Measurements from ENCODE around the gene CYTH1. TPM values are rescaled to one million over a fixed set of nuclear protein-coding genes. Genes with fewer than 3 reads are reported as not detected.

Gene CYTH1
- total RNA-seq, 1 experiment from 2014 or later = 40.3 TPM

DNA sequence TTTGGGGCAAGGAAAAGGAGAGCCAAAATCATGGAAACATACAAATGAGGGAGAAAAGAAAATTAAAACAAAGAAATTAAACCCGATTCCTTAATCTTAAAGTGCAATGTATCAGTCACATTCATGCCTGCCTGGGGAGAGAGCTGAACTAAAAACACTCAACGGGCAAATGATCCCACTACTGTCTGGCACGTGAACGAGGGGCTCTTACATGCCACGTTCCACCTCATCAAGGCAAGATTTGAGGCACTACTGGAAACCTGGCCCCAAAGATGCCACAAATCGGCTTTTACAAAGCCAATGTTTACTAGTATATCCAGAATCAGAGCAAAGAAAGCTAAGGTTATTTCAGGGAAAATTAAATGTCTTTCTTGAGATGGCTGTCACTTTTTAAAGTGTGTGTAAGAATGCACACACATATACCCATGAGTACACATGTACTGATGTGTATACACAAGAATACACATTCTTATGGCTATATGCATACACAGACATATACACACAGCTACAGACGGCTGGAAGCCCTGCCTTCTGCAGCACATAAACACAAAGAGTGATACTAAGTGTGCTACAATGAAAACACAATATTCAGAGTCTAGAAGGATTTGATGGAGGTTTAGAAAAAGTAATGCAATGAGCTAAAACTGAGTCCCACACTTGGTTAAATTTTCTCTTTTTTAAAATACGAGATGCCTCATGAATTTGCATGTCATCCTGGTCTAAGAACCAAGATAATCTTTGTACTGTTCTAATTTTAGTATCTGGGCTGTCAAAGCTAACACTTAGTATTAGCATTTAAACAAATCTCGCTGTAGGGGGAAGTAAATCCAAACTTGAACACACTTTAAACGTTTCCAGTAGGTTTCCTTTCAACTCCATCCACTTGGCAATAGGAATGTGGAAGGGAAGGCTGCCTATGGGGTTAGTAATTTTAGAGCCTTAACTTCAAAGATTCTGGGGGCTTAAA is 85.8 kb downstream of the CYTH1 start:
- intact Hi-C loops (cut with micrococcal nuclease; ENCODE audit: unreplicated experiment) = no loop called here
- DNase-seq = no peak
- Histone ChIP-seq H3K4me2 (no peak overlapping the region), H4K20me1 (ENCODE audit: insufficient read depth) (no peaks in the 10 kb centered on the region), H3K27ac (no peak overlapping the region), H3K36me3 (ENCODE audit: low read depth) (peaks cover 4% of the 10 kb centered on the region; the same call in 1 of the 2 replicates), H3F3A (ENCODE audit: insufficient read depth, low read depth) (no peaks in the 10 kb centered on the region), H3K4me1 (replicated peaks; ENCODE audit: insufficient read depth) (no peaks in the 10 kb centered on the region), H2AFZ (no peak overlapping the region), H3K4me3 (no peak overlapping the region), H3K27me3 (ENCODE audit: insufficient read depth, low read depth) (no peaks in the 10 kb centered on the region), H3K9me3 (ENCODE audit: insufficient read depth, low read depth) (no peaks in the 10 kb centered on the region), H3K79me2 (ENCODE audit: low read depth) (no peaks in the 10 kb centered on the region), H3K9me2 (ENCODE audit: insufficient read depth) (no peaks in the 10 kb centered on the region)
- no TSS peak for BruUV-seq (replicated peaks)
- ChIA-PET CTCF (no interaction called here), POLR2A (ENCODE audit: unreplicated experiment) (interaction anchor here (0.6 kb wide), 1 partner anchor 425 kb away, joined by 3 read pairs; no protein-coding TSS in a partner anchor)
- TF ChIP-seq, protein P1, sequence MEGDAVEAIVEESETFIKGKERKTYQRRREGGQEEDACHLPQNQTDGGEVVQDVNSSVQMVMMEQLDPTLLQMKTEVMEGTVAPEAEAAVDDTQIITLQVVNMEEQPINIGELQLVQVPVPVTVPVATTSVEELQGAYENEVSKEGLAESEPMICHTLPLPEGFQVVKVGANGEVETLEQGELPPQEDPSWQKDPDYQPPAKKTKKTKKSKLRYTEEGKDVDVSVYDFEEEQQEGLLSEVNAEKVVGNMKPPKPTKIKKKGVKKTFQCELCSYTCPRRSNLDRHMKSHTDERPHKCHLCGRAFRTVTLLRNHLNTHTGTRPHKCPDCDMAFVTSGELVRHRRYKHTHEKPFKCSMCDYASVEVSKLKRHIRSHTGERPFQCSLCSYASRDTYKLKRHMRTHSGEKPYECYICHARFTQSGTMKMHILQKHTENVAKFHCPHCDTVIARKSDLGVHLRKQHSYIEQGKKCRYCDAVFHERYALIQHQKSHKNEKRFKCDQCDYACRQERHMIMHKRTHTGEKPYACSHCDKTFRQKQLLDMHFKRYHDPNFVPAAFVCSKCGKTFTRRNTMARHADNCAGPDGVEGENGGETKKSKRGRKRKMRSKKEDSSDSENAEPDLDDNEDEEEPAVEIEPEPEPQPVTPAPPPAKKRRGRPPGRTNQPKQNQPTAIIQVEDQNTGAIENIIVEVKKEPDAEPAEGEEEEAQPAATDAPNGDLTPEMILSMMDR (conservative IDR thresholded peaks at IDR 0.05) = no peak
- TF ChIP-seq EZH2 (IDR thresholded peaks at IDR 0.05; ENCODE audit: low read depth) = no peak

DNA sequence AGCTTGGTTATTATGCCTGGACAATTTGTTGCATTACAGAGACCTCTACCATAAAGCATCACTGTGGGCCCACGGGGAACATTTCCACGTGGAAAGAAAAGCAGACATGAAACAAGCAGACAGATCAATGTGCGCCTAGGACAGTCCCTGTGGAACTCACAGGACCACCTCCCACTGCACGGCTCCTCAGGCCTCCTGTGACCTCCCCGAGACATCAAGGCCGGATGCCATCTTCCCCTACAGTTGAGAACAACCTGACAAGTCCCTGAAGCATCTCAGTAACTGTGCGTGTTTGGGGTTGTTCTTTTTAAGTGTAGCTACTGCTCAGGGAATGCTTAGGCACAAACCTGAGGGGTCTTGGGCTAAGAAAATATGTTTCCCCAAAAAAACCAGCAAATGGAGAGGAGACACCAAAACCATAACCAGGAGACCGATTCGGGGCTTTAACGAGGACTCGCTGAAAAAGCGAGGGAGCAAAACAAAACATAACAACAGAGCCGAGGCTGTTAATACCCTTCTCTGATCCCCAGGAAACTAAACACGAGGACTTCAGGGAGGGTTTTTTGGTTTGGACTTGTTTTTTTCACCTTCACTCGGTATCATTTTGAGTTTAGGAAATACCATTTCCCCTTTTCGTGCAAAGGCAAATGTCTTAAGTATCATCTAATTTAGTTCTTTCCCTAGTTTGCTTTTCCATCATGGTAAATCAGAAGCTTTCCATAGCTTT is 87.1 kb downstream of the CYTH1 start:
- Histone ChIP-seq H3K4me1 (replicated peaks; ENCODE audit: insufficient read depth) (no peaks in the 10 kb centered on the region), H3K4me2 (no peak overlapping the region), H3K27me3 (ENCODE audit: insufficient read depth, low read depth) (no peaks in the 10 kb centered on the region), H3K9me2 (ENCODE audit: insufficient read depth) (no peaks in the 10 kb centered on the region), H3K9me3 (ENCODE audit: insufficient read depth, low read depth) (no peaks in the 10 kb centered on the region), H4K20me1 (ENCODE audit: insufficient read depth) (no peaks in the 10 kb centered on the region), H3F3A (ENCODE audit: insufficient read depth, low read depth) (no peaks in the 10 kb centered on the region), H3K4me3 (no peak overlapping the region), H3K79me2 (ENCODE audit: low read depth) (no peaks in the 10 kb centered on the region), H3K36me3 (ENCODE audit: low read depth) (peaks cover 4% of the 10 kb centered on the region; the same call in 1 of the 2 replicates), H3K27ac (no peak overlapping the region), H2AFZ (no peak overlapping the region)
- ChIA-PET POLR2A (ENCODE audit: unreplicated experiment) (no interaction called here), CTCF (no interaction called here)
- no peak for DNase-seq
- BruUV-seq (replicated peaks) = no TSS peak
- TF ChIP-seq, protein P1 (conservative IDR thresholded peaks at IDR 0.05) = no peak
- no peak for TF ChIP-seq EZH2 (IDR thresholded peaks at IDR 0.05; ENCODE audit: low read depth)
- intact Hi-C loops (cut with micrococcal nuclease; ENCODE audit: unreplicated experiment) = no loop called here

DNA sequence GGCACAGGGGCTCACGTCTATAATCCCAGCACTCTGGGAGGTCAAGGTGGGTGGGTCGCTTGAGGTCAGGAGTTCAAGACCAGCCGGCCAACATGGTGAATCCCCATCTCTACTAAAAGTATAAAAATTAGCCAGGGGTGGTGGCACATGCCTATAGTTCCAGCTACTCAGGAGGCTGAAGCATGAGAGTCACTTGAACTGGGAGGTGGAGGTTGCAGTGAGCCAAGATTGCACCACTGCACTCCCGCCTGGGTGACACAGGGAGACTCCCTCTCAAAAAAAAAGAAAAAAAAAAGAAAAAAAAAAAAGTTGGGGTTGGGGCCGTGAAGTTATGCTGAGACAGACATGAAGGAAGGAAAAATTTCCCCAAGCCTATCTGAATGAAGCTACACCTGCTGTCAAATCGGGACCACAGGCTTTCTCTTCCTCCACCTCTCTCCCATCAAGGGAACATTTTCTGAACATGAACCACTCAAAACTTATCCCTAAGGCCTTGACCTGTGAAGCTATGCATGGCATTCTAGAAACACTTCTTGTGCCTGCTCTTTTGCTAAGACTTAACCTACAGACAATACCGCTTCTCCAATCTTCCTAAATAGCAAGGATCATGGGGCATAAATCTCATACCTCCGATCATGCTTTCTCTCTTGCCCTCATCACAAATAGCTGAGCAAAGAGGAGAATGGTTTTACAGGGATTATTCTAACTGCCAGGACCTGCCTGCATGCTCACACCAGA is 88.6 kb downstream of the CYTH1 start:
- Histone ChIP-seq H3K4me2 (no peak overlapping the region), H3K9me2 (ENCODE audit: insufficient read depth) (no peaks in the 10 kb centered on the region), H3F3A (ENCODE audit: insufficient read depth, low read depth) (no peaks in the 10 kb centered on the region), H3K36me3 (ENCODE audit: low read depth) (peaks cover 4% of the 10 kb centered on the region; the same call in 1 of the 2 replicates), H4K20me1 (ENCODE audit: insufficient read depth) (no peaks in the 10 kb centered on the region), H3K79me2 (ENCODE audit: low read depth) (no peaks in the 10 kb centered on the region), H2AFZ (no peak overlapping the region), H3K27ac (no peak overlapping the region), H3K4me1 (replicated peaks; ENCODE audit: insufficient read depth) (no peaks in the 10 kb centered on the region), H3K27me3 (ENCODE audit: insufficient read depth, low read depth) (no peaks in the 10 kb centered on the region), H3K9me3 (ENCODE audit: insufficient read depth, low read depth) (no peaks in the 10 kb centered on the region), H3K4me3 (no peak overlapping the region)
- ChIA-PET POLR2A (ENCODE audit: unreplicated experiment) (no interaction called here), CTCF (no interaction called here)
- no peak for DNase-seq
- intact Hi-C loops (cut with micrococcal nuclease; ENCODE audit: unreplicated experiment) = no loop called here
- BruUV-seq (replicated peaks) = no TSS peak
- TF ChIP-seq EZH2 (IDR thresholded peaks at IDR 0.05; ENCODE audit: low read depth) = no peak
- TF ChIP-seq, protein P1 (conservative IDR thresholded peaks at IDR 0.05) = no peak
